Lower leg skin (tissue), 3 donors: Measurements from ENCODE around the gene ASCL1.

Experiments used
- POLR2A ChIP-seq, 2 donors: fragments of 450-650 bp; IDR thresholded peaks; one replicate each; pipeline ENCODE4 v1.6.1; 2016 to 2017; ENCODE audit warnings: antibody characterized with exemption in 2 of 2, mild to moderate bottlenecking in 1 of 2, moderate library complexity in 1 of 2
- TF ChIP-seq, protein P1 (sequence below), 3 donors: fragments of 450-650 bp; IDR thresholded peaks; one replicate each; pipeline ENCODE4 v1.5.1; 2016; ENCODE audit warnings: antibody characterized with exemption in 3 of 3, mild to moderate bottlenecking in 3 of 3, moderate library complexity in 2 of 3

GRCh38 chr12:102939670-102940222 is 17.7 kb upstream of the ASCL1 start:
- TF ChIP-seq, protein P1, sequence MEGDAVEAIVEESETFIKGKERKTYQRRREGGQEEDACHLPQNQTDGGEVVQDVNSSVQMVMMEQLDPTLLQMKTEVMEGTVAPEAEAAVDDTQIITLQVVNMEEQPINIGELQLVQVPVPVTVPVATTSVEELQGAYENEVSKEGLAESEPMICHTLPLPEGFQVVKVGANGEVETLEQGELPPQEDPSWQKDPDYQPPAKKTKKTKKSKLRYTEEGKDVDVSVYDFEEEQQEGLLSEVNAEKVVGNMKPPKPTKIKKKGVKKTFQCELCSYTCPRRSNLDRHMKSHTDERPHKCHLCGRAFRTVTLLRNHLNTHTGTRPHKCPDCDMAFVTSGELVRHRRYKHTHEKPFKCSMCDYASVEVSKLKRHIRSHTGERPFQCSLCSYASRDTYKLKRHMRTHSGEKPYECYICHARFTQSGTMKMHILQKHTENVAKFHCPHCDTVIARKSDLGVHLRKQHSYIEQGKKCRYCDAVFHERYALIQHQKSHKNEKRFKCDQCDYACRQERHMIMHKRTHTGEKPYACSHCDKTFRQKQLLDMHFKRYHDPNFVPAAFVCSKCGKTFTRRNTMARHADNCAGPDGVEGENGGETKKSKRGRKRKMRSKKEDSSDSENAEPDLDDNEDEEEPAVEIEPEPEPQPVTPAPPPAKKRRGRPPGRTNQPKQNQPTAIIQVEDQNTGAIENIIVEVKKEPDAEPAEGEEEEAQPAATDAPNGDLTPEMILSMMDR (IDR thresholded peaks at IDR 0.05) = no peak
- no peak for TF ChIP-seq POLR2A (IDR thresholded peaks at IDR 0.05)
